H1 (cell line): ENCODE measurements around the gene TTC28. TPM values are rescaled to one million over a fixed set of nuclear protein-coding genes. Genes with fewer than 3 reads are reported as not detected.

ENCODE experiments used
- polyA plus RNA-seq, 7 experiments: library from polyadenylated mRNA; depleted of rRNA in 3 of 7; stranded (reverse) in 5 of 7; unstranded in 2 of 7; fragments of >200 nt in 5 of 7; fragments of 200-250 nt in 2 of 7; gene quantifications; 1 replicate in 5 of 7; 2 replicates in 1 of 7; 4 replicates in 1 of 7; pipeline versions ENCODE4 v1.2.1 to v1.2.3, GENCODE V29; 2011 to 2013; ENCODE audit warnings: missing spikeins in 2 of 7, mixed read lengths in 2 of 7
- total RNA-seq: library from RNA; stranded (reverse); fragmentation: NEBNext Ultra II Directional; extraction: Animal tissue kit (Norgen Biotek cat#: 25700); gene quantifications from 2 replicates; pipeline ENCODE4 v1.2.1, GENCODE V29; 2021
- TF ChIP-seq, protein P1 (sequence below): IDR thresholded peaks from 2 replicates; pipeline ENCODE4 v1.6.1; 2012; ENCODE audit warnings: low read length, inconsistent platforms

TTC28 gene
- total and polyA plus RNA-seq, 2 of the 8 experiments (the other 6 are each of a cell fraction or from before 2014, with no cell fraction given) = 2.6 to 12.6 TPM

- TF ChIP-seq, protein P1, sequence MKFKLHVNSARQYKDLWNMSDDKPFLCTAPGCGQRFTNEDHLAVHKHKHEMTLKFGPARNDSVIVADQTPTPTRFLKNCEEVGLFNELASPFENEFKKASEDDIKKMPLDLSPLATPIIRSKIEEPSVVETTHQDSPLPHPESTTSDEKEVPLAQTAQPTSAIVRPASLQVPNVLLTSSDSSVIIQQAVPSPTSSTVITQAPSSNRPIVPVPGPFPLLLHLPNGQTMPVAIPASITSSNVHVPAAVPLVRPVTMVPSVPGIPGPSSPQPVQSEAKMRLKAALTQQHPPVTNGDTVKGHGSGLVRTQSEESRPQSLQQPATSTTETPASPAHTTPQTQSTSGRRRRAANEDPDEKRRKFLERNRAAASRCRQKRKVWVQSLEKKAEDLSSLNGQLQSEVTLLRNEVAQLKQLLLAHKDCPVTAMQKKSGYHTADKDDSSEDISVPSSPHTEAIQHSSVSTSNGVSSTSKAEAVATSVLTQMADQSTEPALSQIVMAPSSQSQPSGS = no peak
These were observed 701.3 kb downstream of the TTC28 start (continued) for GRCh38 chr22:27978317-27978716.
